GM12873 (cell line): ENCODE results near the gene PDGFRA.
A peak's percentile ranks its signal among the peaks of the same experiment; 100 is the strongest.

Experiments
- TF ChIP-seq, protein P1 (sequence below): IDR thresholded peaks from 2 replicates; pipeline ENCODE4 v1.5.1; 2012; ENCODE audit warnings: low read depth, mild to moderate bottlenecking, moderate library complexity, low read length, control low read depth; ENCODE audit not compliant: insufficient read depth; ENCODE audit errors: missing control alignments

PDGFRA gene

DNA sequence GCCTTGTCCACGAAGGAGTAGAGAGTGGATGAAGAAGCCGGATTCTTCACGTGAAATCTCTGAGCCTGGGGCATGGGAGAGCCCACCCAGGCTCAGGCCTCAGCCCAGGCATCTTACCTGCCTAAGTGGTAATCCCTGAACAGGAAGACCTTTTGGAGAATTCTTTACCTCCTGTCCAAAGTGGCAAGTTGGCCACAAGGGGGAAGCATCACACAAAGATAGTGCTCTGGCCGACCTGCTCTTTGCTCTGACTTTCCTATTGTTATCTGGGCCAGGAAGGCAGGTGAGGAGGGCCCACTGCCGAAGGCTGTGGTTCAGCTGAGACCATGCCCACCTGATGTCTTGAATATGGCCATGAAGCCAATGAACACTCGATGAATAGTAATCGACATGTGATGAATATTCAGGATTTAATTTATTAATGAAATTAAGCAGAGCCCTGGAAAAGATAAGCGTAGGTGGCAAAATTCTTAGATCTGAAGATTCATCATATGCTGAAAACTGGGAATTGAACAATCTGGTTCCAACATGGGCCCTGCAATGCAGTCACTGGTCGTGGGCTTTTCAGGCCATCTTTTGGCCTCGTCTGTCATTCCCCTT is 93.8 kb downstream of the PDGFRA start:
- TF ChIP-seq, protein P1, sequence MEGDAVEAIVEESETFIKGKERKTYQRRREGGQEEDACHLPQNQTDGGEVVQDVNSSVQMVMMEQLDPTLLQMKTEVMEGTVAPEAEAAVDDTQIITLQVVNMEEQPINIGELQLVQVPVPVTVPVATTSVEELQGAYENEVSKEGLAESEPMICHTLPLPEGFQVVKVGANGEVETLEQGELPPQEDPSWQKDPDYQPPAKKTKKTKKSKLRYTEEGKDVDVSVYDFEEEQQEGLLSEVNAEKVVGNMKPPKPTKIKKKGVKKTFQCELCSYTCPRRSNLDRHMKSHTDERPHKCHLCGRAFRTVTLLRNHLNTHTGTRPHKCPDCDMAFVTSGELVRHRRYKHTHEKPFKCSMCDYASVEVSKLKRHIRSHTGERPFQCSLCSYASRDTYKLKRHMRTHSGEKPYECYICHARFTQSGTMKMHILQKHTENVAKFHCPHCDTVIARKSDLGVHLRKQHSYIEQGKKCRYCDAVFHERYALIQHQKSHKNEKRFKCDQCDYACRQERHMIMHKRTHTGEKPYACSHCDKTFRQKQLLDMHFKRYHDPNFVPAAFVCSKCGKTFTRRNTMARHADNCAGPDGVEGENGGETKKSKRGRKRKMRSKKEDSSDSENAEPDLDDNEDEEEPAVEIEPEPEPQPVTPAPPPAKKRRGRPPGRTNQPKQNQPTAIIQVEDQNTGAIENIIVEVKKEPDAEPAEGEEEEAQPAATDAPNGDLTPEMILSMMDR = peak; percentile 77

DNA sequence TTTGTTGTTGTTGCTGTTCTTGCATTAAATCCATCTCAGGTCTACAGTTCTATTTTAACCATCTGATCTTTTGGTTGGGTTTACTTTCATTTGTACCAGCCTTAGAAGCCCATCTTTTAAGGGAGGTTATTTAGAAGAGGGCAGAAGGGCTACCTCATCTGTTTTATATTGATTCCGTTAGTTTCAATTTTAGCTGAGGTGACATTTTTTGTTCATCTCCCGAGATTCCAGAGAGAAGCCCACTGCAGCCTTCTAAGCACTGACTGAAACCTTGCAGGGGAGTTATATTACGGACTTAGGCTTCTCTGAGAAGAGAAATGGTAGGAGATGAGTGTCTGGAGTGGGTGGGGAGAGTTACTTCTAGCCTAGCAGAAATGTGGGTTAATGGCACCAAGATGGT is 101.8 kb downstream of the PDGFRA start:
- TF ChIP-seq, protein P1 = no peak

DNA sequence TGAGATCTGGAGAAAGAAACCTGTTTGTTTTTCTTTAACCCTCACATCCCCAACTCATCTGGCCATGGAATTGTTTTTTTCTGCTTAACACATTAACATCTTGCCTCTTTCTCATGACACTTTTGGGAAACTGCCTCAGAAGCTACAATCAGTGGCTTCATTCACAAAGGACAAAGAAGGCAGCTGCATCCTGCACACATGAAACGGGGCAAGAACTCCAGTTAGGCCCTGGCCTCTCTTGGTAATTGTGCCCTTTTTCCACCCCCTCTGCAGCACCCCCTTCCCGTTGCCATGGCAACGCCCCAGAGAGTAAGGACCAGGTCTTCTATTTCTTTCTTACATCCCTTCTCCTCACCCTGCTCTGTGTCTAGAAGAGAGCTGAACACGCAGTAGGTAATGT is 103.4 kb downstream of the PDGFRA start:
- TF ChIP-seq, protein P1 = no peak

DNA sequence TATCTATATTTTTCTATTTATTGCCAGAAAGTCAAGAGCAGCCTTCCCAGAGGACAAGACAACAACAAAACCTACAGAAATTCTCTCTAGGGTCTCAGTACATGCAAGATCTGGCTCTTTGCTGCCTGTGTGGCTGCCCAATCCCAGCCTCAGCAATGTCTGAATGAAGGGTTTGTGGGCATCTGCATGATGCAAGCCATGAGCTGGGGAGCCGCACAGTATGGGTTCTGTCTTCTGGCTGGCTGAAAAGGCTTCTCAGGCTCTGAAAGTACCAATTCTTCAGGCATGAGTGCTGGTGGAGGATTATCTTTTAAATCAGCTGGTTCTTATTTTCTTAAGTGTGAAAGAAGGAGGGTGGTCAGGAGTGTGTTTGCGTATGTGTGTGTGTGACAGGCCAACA is 104.6 kb downstream of the PDGFRA start:
- TF ChIP-seq, protein P1 = no peak

DNA sequence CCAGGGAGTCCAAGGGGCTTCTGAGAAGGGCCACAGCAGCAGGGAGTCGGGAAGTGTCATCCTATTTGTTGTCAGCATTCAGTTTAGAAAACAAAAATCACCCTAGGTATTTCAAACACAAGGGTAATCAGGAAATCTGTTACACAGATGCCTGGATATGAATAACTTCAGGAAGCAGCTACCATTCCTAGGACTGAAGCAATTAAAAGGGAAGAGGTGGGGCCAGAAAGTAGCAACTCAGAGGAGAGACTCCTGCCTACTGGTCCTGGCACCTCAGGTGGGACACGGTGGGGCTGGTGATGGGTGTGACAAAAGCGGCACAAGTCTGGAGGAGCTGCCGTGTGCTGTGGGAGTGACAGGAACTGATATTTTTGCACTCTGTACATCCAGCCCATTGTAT is 107.9 kb downstream of the PDGFRA start:
- TF ChIP-seq, protein P1 = no peak
